ENCODE data around the gene GAB2.

GRCh38 chr11:78209478-78209877 lies 208.1 kb downstream of the GAB2 start:
- TF ChIP-seq CTCF (conservative IDR thresholded peaks at IDR 0.05) = no peak
- no peak for TF ChIP-seq ZFX (IDR thresholded peaks at IDR 0.05)
